CD4-positive, alpha-beta T cell treated with Interleukin-17A for 4 hours (primary cell): ENCODE measurements around the gene CERS1.

Source experiments
- DNase-seq: peaks from one replicate; pipeline ENCODE4 v3.0.0-alpha.2; 2020; ENCODE audit warnings: mixed read lengths

The CERS1 gene

GRCh38 chr19:18832306-18833140 is 63.4 kb downstream of the CERS1 start:
- DNase-seq: peak; percentile 21

GRCh38 chr19:18831524-18832305 is 64.2 kb downstream of the CERS1 start, which contains the start of gene UPF1:
UPF1 (plus strand) TSS chr19:18831959; CDS start chr19:18832210, 251 bp downstream.
- peak; percentile 99 for DNase-seq

GRCh38 chr19:18830488-18830887 is 65.5 kb downstream of the CERS1 start:
- no peak for DNase-seq

GRCh38 chr19:18828786-18829185 is 67.2 kb downstream of the CERS1 start:
- no peak for DNase-seq
